ENCODE data around the gene SEPTIN8. TPM values are rescaled to one million over a fixed set of nuclear protein-coding genes. Genes with fewer than 3 reads are reported as not detected.

The SEPTIN8 gene
- total and polyA plus RNA-seq, 10 donors: 6.1 to 29.8 (median 17.9) TPM

DNA sequence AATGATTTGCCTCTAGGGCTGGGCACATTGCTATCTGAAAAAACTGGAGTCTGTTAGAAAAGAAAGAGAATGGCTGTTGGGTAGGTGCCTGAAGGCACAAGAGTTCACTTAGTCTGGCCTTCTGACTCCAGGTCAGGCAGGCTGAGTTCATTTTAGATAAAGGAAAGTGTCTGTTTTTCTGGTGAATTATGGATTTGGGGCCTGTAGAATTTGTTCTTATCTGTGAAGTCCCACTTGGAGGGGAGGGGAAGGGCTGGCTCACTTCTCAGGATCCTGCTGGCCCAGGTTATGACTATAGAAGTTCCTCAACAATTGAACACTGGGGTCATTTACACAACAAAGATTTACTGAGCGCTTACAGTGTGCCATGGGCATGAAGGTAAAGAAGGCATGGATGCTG is 11.5 kb upstream of the SEPTIN8 start:
- DNase-seq: no peak
- Histone ChIP-seq H3K27me3 (replicated peaks in 1 of 7) (peaks cover 0 to 16% (median 4%) of the 10 kb centered on the region in 7 donors), H3K36me3 (no peaks in the 10 kb centered on the region), H3K27ac (no peak overlapping the region), H3K4me1 (no peaks in the 10 kb centered on the region), H3K4me3 (no peak overlapping the region), H3K9me3 (no peaks in the 10 kb centered on the region)
- TF ChIP-seq, protein P1, sequence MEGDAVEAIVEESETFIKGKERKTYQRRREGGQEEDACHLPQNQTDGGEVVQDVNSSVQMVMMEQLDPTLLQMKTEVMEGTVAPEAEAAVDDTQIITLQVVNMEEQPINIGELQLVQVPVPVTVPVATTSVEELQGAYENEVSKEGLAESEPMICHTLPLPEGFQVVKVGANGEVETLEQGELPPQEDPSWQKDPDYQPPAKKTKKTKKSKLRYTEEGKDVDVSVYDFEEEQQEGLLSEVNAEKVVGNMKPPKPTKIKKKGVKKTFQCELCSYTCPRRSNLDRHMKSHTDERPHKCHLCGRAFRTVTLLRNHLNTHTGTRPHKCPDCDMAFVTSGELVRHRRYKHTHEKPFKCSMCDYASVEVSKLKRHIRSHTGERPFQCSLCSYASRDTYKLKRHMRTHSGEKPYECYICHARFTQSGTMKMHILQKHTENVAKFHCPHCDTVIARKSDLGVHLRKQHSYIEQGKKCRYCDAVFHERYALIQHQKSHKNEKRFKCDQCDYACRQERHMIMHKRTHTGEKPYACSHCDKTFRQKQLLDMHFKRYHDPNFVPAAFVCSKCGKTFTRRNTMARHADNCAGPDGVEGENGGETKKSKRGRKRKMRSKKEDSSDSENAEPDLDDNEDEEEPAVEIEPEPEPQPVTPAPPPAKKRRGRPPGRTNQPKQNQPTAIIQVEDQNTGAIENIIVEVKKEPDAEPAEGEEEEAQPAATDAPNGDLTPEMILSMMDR (IDR thresholded peaks at IDR 0.05 in 8 of 11, conservative IDR thresholded peaks at IDR 0.05 in 3 of 11): no peak
- TF ChIP-seq POLR2AphosphoS5 (IDR thresholded peaks at IDR 0.05) (no peak), POLR2A (IDR thresholded peaks at IDR 0.05) (no peak)
- intact Hi-C loops (cut with DNase I; ENCODE audit: low total_unique reads): no loop called here
- WGBS, 5 donors: 90 to 100% (median 100%) methylated on average over 1 of the region's 1 CpG

DNA sequence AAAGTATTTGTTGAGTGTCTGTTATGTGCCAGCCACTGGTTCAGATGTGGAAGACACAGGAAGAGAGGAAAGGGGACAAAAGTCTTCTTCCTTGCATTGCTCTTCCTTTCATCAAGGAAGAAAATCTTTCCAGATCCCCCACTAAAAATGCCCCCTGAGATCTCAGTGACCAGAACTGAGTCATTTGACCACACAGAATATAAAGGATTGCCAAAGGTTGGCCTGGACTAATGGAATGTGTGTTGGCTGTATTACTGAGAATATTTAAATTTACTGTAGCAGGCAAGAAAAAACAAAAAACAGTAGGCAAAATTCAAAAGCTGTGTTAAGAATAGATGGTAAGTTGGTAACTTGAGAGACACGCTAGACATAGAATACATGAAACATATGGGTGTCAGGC is 10.0 kb upstream of the SEPTIN8 start:
- WGBS, 5 donors: 91 to 100% (median 97%) methylated on average over 1 of the region's 1 CpG
- Histone ChIP-seq H3K9me3 (no peaks in the 10 kb centered on the region), H3K4me1 (peaks cover 0 to 4% (median 2%) of the 10 kb centered on the region in 6 donors), H3K27me3 (replicated peaks in 1 of 7) (peaks cover 0 to 30% (median 4%) of the 10 kb centered on the region in 7 donors), H3K36me3 (no peaks in the 10 kb centered on the region), H3K4me3 (no peak overlapping the region), H3K27ac (no peak overlapping the region)
- intact Hi-C loops (cut with DNase I; ENCODE audit: low total_unique reads): no loop called here
- TF ChIP-seq, protein P1 (IDR thresholded peaks at IDR 0.05 in 8 of 11, conservative IDR thresholded peaks at IDR 0.05 in 3 of 11): no peak
- TF ChIP-seq POLR2AphosphoS5 (IDR thresholded peaks at IDR 0.05): no peak
- TF ChIP-seq POLR2A (IDR thresholded peaks at IDR 0.05): no peak
- no peak for DNase-seq

DNA sequence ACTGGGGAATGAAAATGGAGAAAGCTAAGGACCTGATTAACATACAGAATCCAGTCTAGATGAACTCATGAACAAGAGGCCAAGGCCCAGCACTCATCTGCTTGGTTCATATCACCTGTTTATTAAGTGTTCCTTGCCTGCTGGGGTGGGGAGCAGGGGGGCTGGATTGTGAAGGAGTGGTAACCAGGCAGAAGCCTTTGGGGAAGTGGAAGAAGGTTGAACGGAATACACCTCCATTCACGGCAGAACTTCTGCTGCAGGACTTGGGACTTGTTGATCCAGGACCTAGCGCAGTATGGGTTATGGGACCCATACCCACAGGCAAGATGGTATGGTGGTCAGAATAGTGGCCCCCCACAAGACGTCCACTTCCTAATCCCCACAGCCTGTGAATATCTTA is 8.8 kb upstream of the SEPTIN8 start:
- TF ChIP-seq, protein P1 (IDR thresholded peaks at IDR 0.05 in 8 of 11, conservative IDR thresholded peaks at IDR 0.05 in 3 of 11): no peak
- TF ChIP-seq POLR2AphosphoS5 (IDR thresholded peaks at IDR 0.05): no peak
- no peak for TF ChIP-seq POLR2A (IDR thresholded peaks at IDR 0.05)
- DNase-seq: no peak
- H3K4me1 ChIP-seq: peaks cover 0 to 7% (median 2%) of the 10 kb centered on the region in 6 donors
- H3K36me3 ChIP-seq: no peaks in the 10 kb centered on the region
- H3K27ac ChIP-seq: no peak overlapping the region
- H3K4me3 ChIP-seq: no peak overlapping the region
- WGBS, 5 donors: 81 to 97% (median 93%) methylated on average over 4 of the region's 4 CpGs
- H3K9me3 ChIP-seq: no peaks in the 10 kb centered on the region
- peaks cover 0 to 35% (median 4%) of the 10 kb centered on the region in 7 donors for H3K27me3 ChIP-seq (replicated peaks in 1 of 7)
- intact Hi-C loops (cut with DNase I; ENCODE audit: low total_unique reads): no loop called here

DNA sequence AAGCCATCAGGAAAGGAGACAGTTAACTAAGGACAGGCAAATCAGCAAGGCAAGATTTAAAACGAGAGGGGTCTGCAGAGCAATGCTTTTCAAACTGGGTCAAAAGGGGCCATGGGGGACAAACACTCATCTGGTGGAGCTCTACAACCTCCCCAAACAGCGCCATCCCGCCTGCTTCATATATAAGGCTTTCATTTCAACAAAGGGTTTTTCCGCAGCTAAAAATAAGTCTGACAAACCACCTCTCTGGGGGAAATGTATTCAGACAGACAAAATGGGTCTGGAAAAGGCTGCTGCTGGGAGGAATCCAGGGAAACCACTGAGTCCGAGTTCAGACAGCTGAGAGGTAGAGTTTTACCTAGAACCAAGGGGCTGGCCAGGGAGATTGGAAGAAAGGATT is 8.3 kb upstream of the SEPTIN8 start:
- WGBS, 5 donors: 60 to 66% (median 62%) methylated on average over 5 of the region's 5 CpGs
- no peak for DNase-seq
- peaks cover 0 to 35% (median 4%) of the 10 kb centered on the region in 7 donors for H3K27me3 ChIP-seq (replicated peaks in 1 of 7)
- no peak overlapping the region for H3K4me3 ChIP-seq
- H3K36me3 ChIP-seq: no peaks in the 10 kb centered on the region
- H3K9me3 ChIP-seq: no peaks in the 10 kb centered on the region
- TF ChIP-seq POLR2A (IDR thresholded peaks at IDR 0.05): no peak
- TF ChIP-seq, protein P1 (IDR thresholded peaks at IDR 0.05 in 8 of 11, conservative IDR thresholded peaks at IDR 0.05 in 3 of 11): no peak
- no peak for TF ChIP-seq POLR2AphosphoS5 (IDR thresholded peaks at IDR 0.05)
- intact Hi-C loops (cut with DNase I; ENCODE audit: low total_unique reads): no loop called here
- H3K4me1 ChIP-seq: peaks cover 0 to 7% (median 2%) of the 10 kb centered on the region in 6 donors
- no peak overlapping the region for H3K27ac ChIP-seq
